GM19099 (cell line): Measurements from ENCODE around the gene GPR156.

Experiments used
- POLR2A ChIP-seq: IDR thresholded peaks from 3 replicates; pipeline ENCODE4 v1.6.1; 2011; ENCODE audit warnings: low read depth; ENCODE audit not compliant: insufficient read length; ENCODE audit errors: extremely low read depth

The GPR156 gene

DNA sequence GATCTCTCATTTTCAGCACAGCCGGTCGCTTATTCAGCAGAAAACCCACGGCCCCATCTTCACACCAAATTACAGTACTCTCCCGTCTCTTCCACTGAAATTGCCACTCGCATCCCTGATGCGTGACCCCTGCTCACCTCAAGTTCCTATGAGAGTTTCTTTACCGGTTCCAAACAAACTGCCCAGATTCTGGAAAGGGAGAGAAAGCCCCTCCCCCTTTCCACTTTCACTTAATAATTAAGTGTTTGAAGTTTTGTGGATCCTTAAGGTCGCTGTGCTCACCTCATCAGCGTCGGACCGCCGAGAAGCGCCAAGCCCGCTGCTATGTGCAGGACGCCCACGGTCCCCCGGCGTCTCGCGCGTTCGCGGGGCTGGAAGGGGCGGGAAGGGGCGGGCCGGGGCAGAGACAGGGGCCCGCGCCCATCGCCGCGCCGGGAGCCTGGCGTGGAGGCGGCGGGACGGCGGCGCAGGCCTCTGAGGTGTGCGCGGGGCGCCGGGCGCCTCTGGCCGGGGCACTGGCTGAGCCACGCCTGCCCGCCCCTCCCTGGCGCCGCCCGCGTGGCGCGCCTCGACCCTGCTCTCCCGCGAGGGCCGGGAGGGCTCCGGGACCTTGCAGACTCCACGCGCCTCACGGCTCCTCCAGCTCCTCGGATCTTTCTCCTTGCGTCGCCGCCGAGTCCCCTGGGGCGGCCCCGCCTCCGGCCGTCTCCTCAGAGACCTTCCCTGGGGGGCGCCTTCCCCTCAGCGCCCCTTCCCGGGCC, at the start of gene GPR156:
GPR156 (minus strand) TSS at position 476 of the 761 bp plus-strand sequence. CDS start 41,124 bp downstream, outside the sequence.
- TF ChIP-seq POLR2A = no peak

DNA sequence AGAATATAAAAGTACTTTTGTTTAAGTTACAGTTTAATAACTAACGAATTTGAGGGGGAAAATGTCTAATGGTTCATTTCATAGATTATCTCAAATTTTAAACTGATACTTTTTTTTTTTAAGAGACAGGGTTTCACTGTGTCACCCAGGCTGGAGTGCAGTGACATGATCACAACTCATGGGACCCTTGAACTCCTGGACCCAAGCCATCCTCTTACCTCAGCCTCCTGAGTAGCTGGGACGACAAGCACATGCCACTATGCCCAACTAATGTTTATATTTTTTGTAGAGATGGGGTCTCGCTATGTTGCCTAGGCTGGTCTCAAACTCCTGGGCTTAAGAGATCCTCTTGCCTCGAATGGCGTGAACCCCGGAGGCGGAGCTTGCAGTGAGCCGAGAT, 47.6 kb upstream of the GPR156 start:
- TF ChIP-seq POLR2A = no peak

DNA sequence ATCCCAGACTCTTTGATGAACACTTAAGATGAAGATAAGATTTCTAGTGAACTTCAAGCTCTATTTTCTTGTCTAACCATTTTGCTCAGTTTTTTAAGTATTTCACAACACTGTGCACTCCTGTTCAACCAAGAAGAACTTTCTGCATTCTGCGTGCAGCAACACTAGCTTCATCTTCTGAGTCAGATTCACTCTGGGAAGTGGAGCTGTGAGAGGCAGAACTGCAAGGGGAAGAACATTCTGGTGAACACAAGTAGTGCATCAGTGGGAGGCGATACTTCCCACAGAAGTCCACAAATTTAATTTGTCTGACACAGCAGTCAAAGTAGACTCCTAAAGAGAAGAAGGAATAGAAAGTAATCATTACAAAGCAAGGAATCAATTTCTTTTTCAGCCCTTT, 46.1 kb upstream of the GPR156 start:
- TF ChIP-seq POLR2A = no peak

DNA sequence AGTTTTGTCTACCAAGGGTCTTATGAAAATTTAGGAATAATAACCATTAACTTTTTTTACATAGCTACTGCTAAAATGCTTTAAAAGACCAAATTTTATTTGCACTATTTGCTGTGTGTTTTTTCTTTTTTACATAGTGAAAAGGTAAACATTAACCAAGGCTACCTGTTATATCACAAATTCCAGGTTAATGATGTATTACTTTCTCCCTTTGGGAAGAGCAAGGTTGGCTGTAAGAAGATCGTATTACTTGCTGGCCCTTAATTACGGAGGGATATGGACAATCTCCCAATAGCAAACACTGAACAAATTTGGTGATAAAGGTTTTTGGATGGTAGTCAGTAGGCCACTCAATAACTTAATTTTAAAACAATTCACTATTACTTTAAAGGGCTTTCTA, 41.8 kb upstream of the GPR156 start:
- no peak for TF ChIP-seq POLR2A

DNA sequence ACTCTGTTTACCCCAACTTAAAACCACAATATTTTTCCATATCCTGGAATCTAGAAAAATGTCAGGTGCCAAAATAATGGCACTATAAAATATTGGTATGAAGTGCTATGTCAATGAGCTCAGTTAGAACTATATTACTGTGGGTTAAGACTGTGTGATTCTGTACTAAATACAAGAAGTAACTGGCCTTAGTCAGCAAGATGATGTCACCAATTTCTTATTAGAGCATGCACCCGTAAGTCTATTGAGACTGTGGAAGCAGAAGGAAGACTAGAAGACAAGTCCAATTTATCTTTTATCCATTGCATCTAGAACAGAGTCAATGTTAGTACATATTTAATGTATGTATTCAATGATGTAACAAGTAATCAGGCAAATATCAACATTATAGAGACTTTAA, 39.2 kb upstream of the GPR156 start:
- TF ChIP-seq POLR2A = no peak

DNA sequence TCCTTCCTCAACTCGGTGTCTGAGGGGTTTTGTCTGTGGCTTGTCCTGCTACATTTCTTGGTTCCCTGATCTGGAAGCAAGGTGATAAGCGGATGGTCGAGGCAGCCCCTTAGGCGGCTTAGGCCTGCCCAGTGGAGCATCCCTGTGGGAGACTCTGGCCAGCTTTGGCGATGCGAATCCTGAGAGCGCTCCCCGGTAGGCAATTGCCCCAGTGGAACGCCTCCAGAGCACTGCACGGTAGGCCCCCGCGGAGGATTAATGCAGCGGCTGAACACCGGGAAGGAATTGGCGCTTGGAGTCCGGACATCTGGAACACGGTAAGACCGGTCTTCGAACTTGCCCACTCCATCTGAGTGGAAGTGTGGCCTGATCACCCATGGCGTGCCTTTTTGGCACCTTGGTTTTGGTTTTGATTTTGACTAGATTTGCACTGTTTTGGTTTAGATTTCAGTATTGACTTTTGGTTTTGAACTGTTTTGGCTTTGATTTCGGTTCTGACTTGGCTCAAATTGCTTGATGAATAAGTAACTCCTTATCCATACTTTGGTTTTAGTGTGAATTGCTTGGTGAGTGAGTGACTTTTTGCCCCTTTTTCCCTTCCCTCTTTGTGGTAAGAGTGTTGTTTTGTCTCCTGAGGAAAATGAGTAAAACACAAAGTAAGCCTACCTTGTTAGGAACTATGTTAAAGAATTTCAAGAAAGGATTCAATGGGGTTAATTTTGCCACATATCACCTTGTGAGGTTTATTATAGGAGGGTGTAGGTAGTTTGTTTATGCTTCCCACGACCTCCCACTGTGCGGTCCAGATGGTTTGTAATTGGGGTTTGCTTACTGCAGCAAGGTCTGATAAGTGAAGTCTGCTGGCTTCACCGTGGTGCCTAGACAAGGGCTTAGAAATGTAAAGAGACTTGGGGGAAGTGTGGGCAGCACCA, 27.1 kb upstream of the GPR156 start:
- no peak for TF ChIP-seq POLR2A

DNA sequence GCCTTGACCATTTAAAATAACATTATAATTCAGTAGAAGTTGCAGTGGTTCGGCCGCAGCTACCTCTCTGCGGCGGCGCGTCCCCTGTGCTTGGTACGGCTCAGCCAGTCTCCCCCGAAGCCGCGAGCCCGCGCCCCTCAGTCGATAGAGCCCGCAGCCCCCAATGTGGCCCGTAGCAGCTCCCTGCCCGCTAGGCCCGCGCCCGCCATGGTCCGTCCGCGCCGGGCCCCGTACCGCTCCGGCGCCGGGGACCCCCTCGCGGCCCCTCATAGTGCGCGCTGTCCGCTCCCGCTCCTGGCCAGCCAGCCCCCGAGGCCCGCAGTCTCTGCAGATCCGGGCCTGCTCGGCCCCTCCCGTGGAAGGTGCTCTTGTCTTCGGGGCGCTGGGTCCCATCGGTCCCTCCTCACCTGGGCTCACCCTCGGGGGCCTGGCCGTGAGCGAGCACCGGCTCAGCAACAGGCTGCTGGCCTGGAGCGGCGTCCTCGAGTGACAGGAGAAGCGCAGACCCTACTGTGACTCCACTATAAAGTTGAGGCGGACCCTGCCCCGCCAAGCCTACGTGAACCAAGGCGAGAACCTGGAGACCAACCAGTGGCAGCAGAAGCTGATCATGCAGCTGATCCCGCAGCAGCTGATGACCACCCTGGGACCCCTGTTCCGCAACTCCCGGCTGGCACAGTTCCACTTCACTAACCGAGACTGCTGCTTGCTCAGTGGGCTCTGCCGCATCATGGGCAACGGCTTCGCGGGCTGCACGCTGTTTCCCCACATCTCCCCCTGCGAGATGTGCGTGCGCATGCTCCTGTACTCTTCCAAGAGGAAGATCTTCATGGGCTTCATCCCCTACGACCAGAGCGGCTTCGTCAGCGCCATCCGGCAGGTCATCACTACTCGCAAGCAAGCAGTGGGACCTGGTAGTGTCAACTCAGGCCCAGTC, 21.8 kb upstream of the GPR156 start:
- TF ChIP-seq POLR2A = no peak

DNA sequence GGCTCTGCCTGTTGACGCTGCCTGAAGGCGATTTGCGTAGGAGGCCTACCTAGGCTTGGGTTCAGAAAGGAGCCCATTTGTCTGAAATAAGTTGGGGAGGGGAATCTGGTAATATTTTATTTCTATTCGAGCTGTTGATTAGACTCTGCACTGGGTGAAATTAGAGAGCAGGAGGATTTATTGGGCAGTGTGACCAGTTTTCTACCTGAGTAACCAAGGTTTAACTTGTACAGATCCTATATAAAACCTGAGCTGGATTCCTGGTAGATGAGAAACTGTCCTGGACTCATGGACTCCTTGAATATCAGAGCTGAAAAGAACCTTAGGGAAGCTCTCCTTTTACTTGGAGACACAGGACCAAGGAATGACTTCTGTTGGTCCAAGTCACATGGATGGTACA, 19.6 kb upstream of the GPR156 start:
- TF ChIP-seq POLR2A = no peak

DNA sequence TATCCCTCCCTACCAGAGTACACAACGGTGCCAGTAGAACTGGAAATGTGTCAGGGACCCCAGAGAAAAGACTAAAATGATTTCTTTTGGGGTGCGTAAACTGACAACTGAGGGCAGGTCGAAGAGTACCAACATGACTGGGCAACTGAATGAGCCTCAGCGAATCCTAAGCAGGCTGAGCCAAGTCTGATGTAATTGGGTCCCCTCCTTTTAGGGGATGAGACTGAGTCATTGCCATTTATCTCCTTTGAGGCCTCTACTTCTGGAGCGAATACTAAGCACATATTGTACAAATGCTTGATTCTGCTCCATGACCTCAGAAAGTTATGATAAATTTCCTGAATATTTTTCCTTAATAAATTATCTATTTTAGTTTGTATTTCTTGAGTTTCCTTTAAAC, 17.3 kb upstream of the GPR156 start:
- no peak for TF ChIP-seq POLR2A

DNA sequence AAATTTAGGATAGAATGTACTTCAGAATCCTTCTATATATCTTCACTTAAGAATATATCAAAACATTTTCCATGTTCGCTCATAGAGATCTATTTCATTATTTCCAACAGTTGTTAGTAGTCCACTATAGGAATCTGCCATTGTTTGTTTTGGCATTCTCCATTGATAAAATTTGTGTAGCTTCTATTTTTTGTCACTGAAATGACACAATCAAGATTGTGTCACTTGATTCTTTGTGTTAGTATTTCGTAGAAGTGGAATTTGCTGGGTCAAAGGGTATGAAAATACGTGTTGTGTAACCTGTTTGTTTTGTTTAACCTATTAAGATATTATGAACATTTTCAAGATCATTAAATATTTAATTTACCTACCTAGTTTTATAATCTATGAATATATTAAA, 15.9 kb upstream of the GPR156 start:
- no peak for TF ChIP-seq POLR2A

DNA sequence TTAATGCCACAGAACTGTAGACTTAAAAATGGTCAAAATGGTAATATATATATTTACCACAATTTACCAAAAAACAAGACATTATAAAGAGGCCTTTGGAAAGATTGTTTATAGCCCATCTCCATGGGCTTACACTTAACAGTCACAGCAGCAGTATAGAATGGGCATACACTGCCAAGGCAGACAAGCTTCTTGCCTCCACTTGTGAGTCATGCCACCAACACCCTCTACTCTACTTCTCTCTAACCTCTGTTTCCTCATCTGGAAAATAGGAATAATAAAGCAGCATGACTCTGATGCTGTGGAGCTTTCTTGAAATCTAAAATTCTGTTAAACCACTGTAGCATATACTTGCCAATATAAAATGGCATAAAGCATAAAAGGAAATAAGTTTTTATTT, 14.4 kb upstream of the GPR156 start:
- TF ChIP-seq POLR2A = no peak

DNA sequence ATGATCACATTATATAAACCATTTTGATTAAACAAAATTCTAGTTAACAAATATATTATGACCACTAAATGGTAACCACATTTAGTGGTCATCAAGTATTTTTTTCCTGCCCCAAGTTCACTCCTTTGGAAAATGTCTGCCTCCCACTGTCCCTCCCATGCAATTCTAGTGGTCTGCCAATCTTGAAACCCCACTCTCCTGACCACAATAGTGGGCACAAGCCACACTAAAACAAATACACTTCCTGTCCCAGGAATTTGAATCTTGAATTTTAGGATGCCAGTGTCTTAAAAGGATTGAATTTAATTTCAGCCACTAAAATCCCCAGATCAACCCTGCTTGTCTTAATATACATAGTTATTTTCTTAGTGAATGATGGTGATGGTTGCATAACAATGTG, 14.0 kb upstream of the GPR156 start:
- TF ChIP-seq POLR2A = no peak

DNA sequence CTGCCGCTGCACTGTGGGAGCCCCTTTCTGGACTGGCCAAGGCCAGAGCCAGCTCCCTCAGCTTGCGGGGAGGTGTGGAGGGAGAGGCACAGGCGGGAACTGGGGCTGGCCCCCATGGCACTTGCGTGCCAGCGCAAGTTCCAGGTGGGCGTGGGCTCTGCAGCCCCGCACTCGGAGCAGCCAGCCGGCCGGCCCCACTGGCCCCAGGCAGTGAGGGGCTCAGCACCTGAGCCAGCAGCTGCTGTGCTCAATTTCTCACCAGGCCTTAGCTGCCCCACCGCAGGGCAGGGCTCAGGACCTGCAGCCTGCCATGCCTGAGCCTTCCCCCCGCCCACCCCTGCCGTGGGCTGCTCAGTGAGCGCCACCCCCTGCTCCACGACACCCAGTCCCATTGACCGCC, 4.6 kb upstream of the GPR156 start:
- no peak for TF ChIP-seq POLR2A

DNA sequence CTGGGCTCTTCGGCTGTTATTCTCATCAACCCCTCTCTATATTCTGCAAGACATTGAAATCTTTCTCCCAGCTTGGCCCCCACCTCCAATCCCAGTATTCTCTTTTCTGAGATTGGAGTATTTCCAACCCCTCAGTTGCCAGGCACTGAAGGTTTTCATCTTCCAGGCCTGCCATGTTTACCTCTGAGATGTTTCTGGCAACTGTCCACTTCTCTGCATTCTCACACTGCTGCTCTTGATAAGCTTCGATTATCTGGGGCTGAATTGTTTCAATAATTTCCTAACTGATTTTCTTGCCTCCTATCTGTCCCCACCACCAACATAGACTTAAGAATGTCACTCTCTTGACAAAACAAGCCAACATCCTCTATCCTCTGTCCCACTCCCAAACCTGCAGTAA, 1.4 kb upstream of the GPR156 start:
- TF ChIP-seq POLR2A = no peak

DNA sequence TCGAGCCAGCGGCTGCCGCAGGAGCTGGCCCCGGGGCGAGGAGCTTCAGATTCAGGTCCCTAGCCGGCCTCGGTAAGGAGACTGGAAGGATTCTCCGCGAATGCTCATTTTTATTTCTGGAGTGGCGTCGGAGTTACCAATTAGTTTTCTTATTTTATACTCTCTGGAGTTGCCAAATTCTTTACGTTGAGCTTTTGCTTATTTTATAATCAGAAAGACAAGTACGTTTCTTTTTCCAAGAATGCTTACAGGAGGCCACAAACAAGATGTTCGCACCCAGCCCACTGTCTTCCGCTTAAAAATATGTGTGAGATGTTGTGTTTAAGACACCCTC, 453 bp upstream of the GPR156 start:
- no peak for TF ChIP-seq POLR2A
